ENCODE results near the gene TMEM187.

DNA sequence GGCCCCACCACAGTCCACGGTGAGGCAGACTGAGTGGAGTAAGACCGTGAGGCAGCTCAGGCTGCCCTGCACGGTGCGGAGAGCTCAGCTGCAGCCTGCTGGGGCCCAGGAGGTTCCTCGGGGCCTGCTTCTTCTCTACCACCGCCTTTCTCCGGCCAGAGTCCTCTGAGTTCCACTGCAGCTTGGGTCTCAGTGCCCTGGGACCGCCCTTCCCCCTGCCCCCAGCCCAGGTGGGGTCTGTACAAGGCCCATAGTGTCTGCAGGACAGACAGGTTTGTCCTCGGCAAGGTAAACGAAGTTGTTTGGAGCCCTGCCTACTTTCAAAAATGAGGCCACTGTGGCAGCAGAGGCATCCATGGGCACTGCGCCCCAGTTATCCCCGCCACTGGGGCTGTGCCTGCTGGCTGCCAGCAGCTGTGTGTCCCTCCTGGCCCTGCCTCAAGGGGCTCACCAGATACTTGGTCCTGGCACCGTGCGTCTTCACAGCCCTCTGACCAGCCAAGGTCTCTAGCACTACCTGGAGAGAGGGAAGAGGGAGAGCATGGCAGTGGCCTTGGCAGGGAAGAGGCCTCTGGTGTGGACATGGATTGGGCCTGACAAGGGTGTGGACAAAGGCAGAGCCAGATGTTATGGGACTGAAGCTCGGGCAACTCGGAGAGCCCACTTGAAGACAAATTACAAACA lies 43.2 kb downstream of the TMEM187 start:
- TF ChIP-seq, protein P1, sequence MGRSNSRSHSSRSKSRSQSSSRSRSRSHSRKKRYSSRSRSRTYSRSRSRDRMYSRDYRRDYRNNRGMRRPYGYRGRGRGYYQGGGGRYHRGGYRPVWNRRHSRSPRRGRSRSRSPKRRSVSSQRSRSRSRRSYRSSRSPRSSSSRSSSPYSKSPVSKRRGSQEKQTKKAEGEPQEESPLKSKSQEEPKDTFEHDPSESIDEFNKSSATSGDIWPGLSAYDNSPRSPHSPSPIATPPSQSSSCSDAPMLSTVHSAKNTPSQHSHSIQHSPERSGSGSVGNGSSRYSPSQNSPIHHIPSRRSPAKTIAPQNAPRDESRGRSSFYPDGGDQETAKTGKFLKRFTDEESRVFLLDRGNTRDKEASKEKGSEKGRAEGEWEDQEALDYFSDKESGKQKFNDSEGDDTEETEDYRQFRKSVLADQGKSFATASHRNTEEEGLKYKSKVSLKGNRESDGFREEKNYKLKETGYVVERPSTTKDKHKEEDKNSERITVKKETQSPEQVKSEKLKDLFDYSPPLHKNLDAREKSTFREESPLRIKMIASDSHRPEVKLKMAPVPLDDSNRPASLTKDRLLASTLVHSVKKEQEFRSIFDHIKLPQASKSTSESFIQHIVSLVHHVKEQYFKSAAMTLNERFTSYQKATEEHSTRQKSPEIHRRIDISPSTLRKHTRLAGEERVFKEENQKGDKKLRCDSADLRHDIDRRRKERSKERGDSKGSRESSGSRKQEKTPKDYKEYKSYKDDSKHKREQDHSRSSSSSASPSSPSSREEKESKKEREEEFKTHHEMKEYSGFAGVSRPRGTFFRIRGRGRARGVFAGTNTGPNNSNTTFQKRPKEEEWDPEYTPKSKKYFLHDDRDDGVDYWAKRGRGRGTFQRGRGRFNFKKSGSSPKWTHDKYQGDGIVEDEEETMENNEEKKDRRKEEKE (IDR thresholded peaks at IDR 0.05) = no peak
- no peak for TF ChIP-seq ZNF274 (IDR thresholded peaks at IDR 0.05; ENCODE audit: insufficient read depth, insufficient read length)
- no peak for TF ChIP-seq SPI1 (IDR thresholded peaks at IDR 0.05; ENCODE audit: borderline replicate concordance, insufficient read depth, low read depth, low read length)
- TF ChIP-seq SRF (IDR thresholded peaks at IDR 0.05; ENCODE audit: low read depth in 2 of 2, low read length in 2 of 2) = no peak
- TF ChIP-seq, protein P2, sequence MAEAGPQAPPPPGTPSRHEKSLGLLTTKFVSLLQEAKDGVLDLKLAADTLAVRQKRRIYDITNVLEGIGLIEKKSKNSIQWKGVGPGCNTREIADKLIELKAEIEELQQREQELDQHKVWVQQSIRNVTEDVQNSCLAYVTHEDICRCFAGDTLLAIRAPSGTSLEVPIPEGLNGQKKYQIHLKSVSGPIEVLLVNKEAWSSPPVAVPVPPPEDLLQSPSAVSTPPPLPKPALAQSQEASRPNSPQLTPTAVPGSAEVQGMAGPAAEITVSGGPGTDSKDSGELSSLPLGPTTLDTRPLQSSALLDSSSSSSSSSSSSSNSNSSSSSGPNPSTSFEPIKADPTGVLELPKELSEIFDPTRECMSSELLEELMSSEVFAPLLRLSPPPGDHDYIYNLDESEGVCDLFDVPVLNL (IDR thresholded peaks at IDR 0.05; ENCODE audit: low read depth, low read length) = no peak
- no peak for TF ChIP-seq SUZ12 (IDR thresholded peaks at IDR 0.05; ENCODE audit: unreplicated experiment)
- TF ChIP-seq RAD21 (IDR thresholded peaks at IDR 0.05; ENCODE audit: insufficient read depth, low read depth, low read length) = no peak
- TF ChIP-seq MEF2A (IDR thresholded peaks at IDR 0.05; ENCODE audit: insufficient read depth, low read depth, low read length) = no peak
- no peak for TF ChIP-seq TARDBP (IDR thresholded peaks at IDR 0.05; ENCODE audit: borderline replicate concordance)
- no peak for TF ChIP-seq BRCA1 (IDR thresholded peaks at IDR 0.05; ENCODE audit: low read depth, low read length)
- TF ChIP-seq, protein P3, sequence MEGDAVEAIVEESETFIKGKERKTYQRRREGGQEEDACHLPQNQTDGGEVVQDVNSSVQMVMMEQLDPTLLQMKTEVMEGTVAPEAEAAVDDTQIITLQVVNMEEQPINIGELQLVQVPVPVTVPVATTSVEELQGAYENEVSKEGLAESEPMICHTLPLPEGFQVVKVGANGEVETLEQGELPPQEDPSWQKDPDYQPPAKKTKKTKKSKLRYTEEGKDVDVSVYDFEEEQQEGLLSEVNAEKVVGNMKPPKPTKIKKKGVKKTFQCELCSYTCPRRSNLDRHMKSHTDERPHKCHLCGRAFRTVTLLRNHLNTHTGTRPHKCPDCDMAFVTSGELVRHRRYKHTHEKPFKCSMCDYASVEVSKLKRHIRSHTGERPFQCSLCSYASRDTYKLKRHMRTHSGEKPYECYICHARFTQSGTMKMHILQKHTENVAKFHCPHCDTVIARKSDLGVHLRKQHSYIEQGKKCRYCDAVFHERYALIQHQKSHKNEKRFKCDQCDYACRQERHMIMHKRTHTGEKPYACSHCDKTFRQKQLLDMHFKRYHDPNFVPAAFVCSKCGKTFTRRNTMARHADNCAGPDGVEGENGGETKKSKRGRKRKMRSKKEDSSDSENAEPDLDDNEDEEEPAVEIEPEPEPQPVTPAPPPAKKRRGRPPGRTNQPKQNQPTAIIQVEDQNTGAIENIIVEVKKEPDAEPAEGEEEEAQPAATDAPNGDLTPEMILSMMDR (IDR thresholded peaks at IDR 0.05 in 2 of 3, conservative IDR thresholded peaks at IDR 0.05 in 1 of 3; ENCODE audit: control insufficient read depth in 2 of 3, extremely low read depth in 1 of 3, insufficient read depth in 1 of 3, low read depth in 3 of 3, low read length in 3 of 3) = no peak

All from GM12878 (cell line).